Effector memory CD8-positive, alpha-beta T cell (primary cell): ENCODE measurements around the gene HIVEP3.

Source experiments
- ATAC-seq: fragments of 150-1000 bp; cut with Tn5 transposase; replicated peaks from 2 replicates; pipeline ENCODE4 v1.10.0; 2021; ENCODE audit warnings: mild to moderate bottlenecking, moderate library complexity
- DNase-seq, 3 experiments: peaks; one replicate each; pipeline ENCODE4 v3.0.0; 2021
- H3K27ac Mint-ChIP-seq, 2 donors: one replicate each; pipeline ENCODE4 v1.8.0; 2022; ENCODE audit warnings: mild to moderate bottlenecking in 2 of 2, mixed read lengths in 2 of 2, moderate library complexity in 2 of 2
- H3K27me3 Mint-ChIP-seq, 2 donors: one replicate each; pipeline ENCODE4 v1.8.0; 2022; ENCODE audit warnings: mixed read lengths in 2 of 2
- H3K36me3 Mint-ChIP-seq: one replicate; pipeline ENCODE4 v1.8.0; 2022; ENCODE audit warnings: mild to moderate bottlenecking, moderate library complexity, mixed read lengths; ENCODE audit not compliant: insufficient read depth
- H3K4me1 Mint-ChIP-seq, 2 donors: one replicate each; pipeline ENCODE4 v1.8.0; 2022; ENCODE audit warnings: low read depth in 2 of 2, mixed read lengths in 2 of 2
- H3K4me3 Mint-ChIP-seq, 2 donors: one replicate each; pipeline ENCODE4 v1.8.0; 2022; ENCODE audit warnings: mild to moderate bottlenecking in 2 of 2, mixed read lengths in 2 of 2, moderate library complexity in 2 of 2
- H3K9me3 Mint-ChIP-seq, 2 donors: one replicate each; pipeline ENCODE4 v1.8.0; 2022; ENCODE audit warnings: mixed read lengths in 2 of 2

Gene HIVEP3

DNA sequence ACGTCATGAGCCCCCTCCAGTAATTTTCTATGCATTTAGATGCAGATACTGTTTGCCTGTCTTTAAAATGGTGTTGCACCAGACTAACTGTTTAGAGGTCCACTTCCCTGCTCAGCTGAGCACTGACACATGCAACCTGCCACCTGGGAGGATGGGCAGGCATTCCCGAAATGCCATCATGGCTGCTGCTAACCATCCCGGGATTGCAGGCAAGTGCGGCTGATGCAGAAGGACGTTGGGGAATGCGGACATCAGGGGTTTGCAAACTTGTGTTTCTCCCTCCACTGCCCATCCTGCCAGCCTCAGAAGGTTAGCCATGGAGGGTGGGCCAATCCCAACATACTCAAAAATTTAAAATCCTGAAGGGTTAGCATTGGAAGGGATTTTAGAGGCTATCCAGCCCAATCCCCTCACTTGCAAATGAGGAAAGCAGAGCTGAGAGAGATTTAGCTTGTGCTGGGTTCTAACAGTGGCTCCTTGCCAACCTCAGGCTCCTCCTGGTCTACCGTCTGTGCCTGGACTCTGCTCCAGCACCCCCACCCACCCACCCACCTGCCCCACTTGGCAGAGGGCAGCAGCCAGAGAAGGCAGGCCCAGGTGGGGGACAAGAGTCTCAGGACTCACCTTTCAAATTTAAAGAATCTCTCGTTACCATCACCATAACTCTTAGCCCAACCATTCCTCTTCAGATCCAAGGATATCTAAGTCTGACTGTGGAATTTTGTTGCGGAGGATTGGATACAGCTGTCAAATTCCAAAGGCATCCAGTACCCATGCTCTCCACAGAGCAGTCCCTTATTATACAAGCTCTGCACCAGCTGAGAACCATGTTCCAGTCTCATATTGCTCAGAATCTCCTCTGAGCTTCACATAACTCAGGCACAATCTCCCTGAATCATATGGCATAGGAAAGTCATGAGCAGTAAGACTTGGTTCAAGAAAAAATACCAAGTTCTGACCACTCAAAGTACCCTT lies 34.2 kb downstream of the HIVEP3 start:
- Mint-ChIP-seq H3K27ac (no peak overlapping the region), H3K27me3 (no peaks in the 10 kb centered on the region), H3K9me3 (no peaks in the 10 kb centered on the region), H3K4me3 (no peak overlapping the region), H3K4me1 (peaks cover 23 to 33% of the 10 kb centered on the region in 2 donors), H3K36me3 (peaks cover 7% of the 10 kb centered on the region)
- ATAC-seq, result no peak
- DNase-seq, result no peak

DNA sequence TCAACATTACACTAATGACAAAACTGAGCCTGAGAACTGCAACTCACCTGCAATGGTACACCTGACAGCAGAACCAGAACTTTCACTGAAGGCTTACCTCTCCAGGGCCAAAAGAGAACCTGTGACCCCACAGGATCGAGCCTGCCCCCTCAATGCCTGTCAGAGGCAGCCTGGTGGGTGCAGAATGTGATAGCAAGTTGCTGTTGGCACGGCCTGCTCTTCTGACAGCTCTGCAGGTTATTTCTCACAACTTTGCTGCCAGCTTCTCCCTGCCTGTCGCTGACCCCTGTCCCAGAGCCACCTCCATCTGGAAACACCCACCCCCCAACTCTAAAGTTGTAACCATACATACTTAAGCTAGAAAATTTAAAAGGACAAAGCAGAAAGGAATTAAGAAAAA lies 35.2 kb downstream of the HIVEP3 start:
- Mint-ChIP-seq H3K9me3 (no peaks in the 10 kb centered on the region), H3K4me1 (peaks cover 14 to 28% of the 10 kb centered on the region in 2 donors), H3K27me3 (no peaks in the 10 kb centered on the region), H3K27ac (no peak overlapping the region), H3K4me3 (no peak overlapping the region), H3K36me3 (no peaks in the 10 kb centered on the region)
- DNase-seq, result no peak
- no peak for ATAC-seq

DNA sequence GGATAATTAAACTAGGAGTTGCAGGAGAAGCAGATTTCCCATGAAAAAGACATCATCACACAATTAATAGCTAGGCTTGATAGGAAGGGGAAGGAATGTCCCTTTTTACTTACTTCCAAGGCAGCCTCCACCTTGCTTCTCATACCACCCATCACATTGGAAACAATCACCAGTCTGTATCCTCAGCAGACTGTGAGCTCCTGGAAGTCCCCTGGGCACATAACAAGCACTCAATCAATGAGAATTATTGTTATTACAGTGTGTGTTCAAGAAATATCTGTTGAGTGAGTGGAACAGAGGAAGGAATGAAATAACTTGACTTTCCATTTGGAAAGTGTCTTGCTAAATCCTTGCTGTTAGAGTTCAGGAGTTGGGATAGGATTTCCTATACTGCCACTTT lies 36.2 kb downstream of the HIVEP3 start:
- Mint-ChIP-seq H3K4me3 (no peak overlapping the region), H3K36me3 (no peaks in the 10 kb centered on the region), H3K27me3 (no peaks in the 10 kb centered on the region), H3K9me3 (no peaks in the 10 kb centered on the region), H3K4me1 (peaks cover 12 to 23% of the 10 kb centered on the region in 2 donors), H3K27ac (no peak overlapping the region)
- ATAC-seq, result no peak
- DNase-seq, result no peak

DNA sequence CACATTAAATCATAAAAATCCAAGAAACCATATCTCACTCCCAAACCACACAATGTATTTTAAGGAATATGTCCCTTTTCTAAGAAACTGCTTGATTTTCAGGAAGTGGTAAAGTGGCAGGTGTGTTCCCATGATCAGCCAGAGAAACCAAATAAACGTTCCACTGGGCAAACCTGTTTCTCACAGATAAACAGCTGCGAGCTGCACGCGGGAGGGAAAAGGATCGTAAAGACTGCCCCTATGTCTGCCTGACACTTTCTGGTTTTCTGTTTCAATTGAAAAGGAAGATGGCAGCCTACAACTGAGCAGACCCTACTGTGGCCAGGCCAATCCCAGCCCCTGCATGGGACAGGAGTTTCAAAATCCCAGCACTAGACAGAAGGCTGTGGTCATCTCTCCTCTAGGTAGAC lies 36.6 kb downstream of the HIVEP3 start:
- ATAC-seq, result no peak
- H3K27ac Mint-ChIP-seq, result no peak overlapping the region

DNA sequence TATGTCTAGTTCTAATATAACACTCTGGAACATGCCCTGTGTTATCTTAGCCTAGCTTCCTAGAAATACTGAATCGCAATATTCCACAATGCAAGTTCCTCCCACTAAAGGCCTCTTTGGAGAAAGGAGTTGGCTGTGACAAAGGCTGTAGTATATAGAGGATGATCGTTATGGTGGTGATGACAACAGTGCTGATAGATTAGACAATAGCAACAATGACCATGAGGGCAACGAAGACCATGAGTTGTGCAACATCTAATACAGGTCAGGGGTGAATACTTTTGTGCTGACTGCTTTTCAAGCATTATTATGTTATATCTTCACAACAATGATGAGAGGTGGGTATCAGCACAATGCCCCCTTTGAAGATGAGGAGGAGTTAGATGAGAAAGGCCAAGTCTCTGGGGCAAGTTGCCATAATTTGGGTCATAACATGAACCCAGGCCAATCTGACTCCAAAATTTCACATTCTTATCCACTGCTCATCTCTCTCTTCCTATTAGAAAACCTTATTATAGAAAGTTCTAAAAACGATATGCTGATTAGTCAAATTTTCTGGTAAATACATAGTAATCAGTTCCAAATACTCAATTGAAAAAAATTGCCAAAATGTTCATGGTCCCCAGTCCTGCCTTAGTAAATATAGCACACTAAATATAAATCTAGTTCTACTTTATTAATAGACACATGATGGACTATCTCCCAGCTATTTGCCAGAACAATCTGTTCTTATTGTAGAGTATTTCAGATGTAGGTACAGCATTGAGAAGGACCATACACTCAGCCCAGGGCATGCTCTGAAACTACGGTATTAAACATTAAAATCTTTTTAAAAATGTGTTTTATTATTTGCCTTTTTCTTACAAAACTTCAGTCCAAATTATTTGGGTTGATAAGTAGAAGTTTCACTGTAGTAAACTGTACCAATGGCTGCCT lies 37.5 kb downstream of the HIVEP3 start:
- no peak overlapping the region for H3K4me3 Mint-ChIP-seq
- DNase-seq, result no peak
- ATAC-seq, result no peak
- peaks cover 15 to 33% of the 10 kb centered on the region in 2 donors for H3K4me1 Mint-ChIP-seq
- no peaks in the 10 kb centered on the region for H3K36me3 Mint-ChIP-seq
- no peak overlapping the region for H3K27ac Mint-ChIP-seq
- H3K27me3 Mint-ChIP-seq, result no peaks in the 10 kb centered on the region
- H3K9me3 Mint-ChIP-seq, result no peaks in the 10 kb centered on the region

More for the DNA sequence above, 36.6 kb downstream of the HIVEP3 start:
- H3K9me3 Mint-ChIP-seq, result no peaks in the 10 kb centered on the region
- DNase-seq, result no peak
- H3K27me3 Mint-ChIP-seq, result no peaks in the 10 kb centered on the region
- H3K4me3 Mint-ChIP-seq, result no peak overlapping the region
- H3K36me3 Mint-ChIP-seq, result no peaks in the 10 kb centered on the region
- peaks cover 14 to 27% of the 10 kb centered on the region in 2 donors for H3K4me1 Mint-ChIP-seq

DNA sequence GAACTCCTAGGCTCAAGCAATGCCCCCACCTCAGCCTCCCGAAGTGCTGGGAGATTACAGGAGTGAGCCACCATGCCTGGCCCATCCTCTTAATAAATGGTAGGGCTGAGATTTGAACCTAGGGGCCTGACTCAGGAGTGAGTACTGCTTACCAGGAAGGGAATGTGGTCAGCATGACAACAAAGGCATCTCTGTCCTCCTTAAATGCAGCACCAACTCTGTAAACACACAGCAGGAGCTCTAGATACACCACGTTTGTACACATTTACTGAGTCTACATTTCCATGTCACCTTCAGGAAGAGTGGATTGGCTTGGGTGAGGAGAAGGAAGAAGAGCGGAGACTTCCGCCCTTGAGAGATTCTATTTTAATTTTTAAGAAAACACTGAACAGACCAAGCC lies 38.5 kb downstream of the HIVEP3 start:
- no peaks in the 10 kb centered on the region for H3K9me3 Mint-ChIP-seq
- no peak for DNase-seq
- H3K27ac Mint-ChIP-seq, result no peak overlapping the region
- no peak overlapping the region for H3K4me3 Mint-ChIP-seq
- H3K27me3 Mint-ChIP-seq, result no peaks in the 10 kb centered on the region
- H3K4me1 Mint-ChIP-seq, result peaks cover 17 to 40% of the 10 kb centered on the region in 2 donors
- ATAC-seq, result no peak
- H3K36me3 Mint-ChIP-seq, result no peaks in the 10 kb centered on the region

DNA sequence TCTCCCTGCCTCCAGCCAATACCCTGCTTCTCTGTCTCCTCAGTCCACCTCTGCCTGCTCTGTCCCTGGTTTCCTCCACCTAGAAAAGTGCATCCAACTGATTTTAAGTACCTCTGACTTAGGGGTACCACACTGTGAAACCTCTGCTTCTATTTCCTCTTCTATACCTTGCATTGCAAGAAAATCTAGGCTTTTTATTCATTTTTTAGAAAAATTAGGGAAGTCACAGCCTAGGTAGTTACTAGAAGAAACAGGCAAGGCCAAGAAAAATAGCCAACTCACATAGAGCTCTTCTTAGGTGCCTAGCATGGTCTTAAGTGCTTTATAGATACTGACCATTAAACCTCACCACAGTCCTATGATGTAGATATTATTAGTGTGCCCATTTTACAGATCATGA lies 39.1 kb downstream of the HIVEP3 start:
- no peak overlapping the region for H3K27ac Mint-ChIP-seq
- peaks cover 20 to 42% of the 10 kb centered on the region in 2 donors for H3K4me1 Mint-ChIP-seq
- no peak overlapping the region for H3K4me3 Mint-ChIP-seq
- no peaks in the 10 kb centered on the region for H3K36me3 Mint-ChIP-seq
- H3K9me3 Mint-ChIP-seq, result no peaks in the 10 kb centered on the region
- DNase-seq (no peak), ATAC-seq (no peak)
- no peaks in the 10 kb centered on the region for H3K27me3 Mint-ChIP-seq

DNA sequence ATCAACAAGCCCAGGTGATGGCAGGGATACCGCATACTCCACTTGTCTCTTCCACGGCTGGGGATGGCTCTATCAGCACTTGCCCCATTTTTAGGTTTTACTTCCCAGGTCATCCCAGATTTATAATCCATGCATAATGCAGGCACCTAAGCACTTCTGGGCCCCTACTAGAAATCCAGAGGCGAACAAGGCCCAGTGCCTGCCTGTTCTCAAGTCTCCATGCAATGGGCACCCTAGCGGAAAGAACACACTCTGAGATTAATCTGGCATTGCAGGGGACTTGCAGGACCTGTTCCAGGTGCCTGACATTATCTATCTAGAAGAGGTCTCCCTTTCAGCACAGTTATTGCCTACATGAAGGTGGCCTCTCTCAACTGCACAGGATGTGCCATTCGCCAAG lies 39.8 kb downstream of the HIVEP3 start:
- Mint-ChIP-seq H3K4me1 (peaks cover 23 to 46% of the 10 kb centered on the region in 2 donors), H3K4me3 (no peak overlapping the region), H3K9me3 (no peaks in the 10 kb centered on the region), H3K27ac (no peak overlapping the region), H3K36me3 (no peaks in the 10 kb centered on the region), H3K27me3 (no peaks in the 10 kb centered on the region)
- DNase-seq (no peak), ATAC-seq (no peak)

DNA sequence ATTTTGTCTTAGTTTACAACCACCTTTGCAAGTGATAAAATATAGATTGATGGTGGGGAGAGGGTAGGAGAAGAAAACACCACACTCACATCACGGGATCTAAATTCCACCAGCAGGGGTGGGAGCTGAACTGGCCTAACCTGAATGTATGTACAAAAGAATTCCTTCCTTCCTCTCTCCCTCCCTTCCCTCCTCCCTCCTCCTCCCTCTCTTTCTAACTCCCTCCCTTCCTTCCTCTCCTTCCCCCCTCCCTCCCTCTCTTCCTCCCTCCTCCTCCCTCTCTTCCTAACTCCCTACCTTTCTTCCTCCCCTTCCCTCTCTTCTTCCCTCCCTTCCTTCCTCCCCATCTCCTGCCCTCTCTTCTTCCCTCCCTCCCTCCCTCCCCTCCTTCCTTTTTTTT lies 40.2 kb downstream of the HIVEP3 start:
- ATAC-seq (no peak), DNase-seq (no peak)
- Mint-ChIP-seq H3K36me3 (no peaks in the 10 kb centered on the region), H3K9me3 (no peaks in the 10 kb centered on the region), H3K27me3 (no peaks in the 10 kb centered on the region), H3K27ac (no peak overlapping the region), H3K4me1 (peaks cover 23 to 46% of the 10 kb centered on the region in 2 donors), H3K4me3 (no peak overlapping the region)

DNA sequence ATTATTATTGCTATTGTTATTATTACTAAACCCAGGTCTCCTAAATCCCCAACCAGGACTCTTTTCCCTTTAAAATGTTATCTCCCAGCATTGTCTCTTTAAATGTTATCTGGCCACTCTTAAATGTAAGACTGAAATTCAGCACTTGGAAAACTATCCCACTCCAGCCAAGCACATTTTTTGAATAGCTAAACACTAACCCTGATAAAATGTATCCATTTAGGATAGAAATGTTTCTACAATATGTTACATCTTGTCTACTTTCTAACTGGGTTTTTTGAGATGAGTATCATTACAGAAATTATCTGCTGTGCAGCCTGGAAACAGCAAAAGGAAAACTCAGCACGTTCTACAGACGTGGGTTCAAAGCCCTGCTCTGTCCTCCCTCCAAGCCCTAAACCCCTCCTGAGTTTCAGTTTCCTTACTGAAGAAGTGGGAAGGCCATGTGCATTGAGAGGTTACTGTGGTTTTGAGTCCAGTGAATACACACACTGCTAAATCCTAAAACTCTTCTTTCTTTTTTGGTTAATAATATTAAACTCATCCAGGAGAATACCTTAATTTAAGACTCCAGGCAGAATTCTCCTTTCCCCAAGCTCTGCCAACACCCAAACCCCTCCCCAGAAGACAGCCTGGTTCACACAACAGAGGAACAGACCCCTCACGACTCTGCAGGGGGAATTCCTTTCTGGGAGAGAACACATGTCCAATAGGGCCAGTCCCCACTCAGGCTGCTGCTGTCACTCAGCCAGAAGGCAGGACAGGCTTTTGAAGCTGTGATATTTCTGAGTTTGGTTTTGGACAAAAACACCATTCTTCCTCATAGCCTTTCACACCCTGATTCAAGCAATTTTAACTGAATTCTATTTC lies 41.9 kb downstream of the HIVEP3 start:
- peaks cover 15 to 40% of the 10 kb centered on the region in 2 donors for H3K4me1 Mint-ChIP-seq
- DNase-seq (no peak), ATAC-seq (no peak)

DNA sequence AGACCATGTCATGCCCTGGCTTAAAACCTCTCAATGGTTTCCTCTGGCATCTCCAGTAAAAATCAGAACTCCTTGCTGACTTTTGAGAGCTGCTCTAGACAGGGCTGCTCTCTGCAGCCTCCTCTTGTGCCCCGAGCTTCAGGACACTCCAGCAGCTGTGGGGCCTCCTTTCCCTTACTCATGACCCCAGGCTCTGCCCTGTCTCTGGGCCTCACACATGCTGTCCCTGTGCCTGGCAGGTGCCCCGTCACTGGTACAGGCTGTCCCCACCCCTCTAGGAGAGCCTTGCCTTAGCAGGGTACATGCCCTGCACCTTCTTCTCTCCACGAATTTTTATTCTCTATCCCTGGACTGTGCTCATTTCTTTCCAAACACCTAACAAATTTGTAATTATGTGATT lies 43.2 kb downstream of the HIVEP3 start:
- H3K9me3 Mint-ChIP-seq, result no peaks in the 10 kb centered on the region
- DNase-seq, result no peak
- no peak overlapping the region for H3K4me3 Mint-ChIP-seq
- no peaks in the 10 kb centered on the region for H3K27me3 Mint-ChIP-seq
- no peaks in the 10 kb centered on the region for H3K36me3 Mint-ChIP-seq
- H3K4me1 Mint-ChIP-seq, result peaks cover 15 to 39% of the 10 kb centered on the region in 2 donors
- H3K27ac Mint-ChIP-seq, result peak overlapping the region; percentile 53 to 76
- ATAC-seq, result no peak

More for the DNA sequence above, 41.9 kb downstream of the HIVEP3 start:
- no peaks in the 10 kb centered on the region for H3K9me3 Mint-ChIP-seq
- H3K27me3 Mint-ChIP-seq, result no peaks in the 10 kb centered on the region
- H3K27ac Mint-ChIP-seq, result peak overlapping the region in 1 of 2 donors; percentile 87
- no peak overlapping the region for H3K4me3 Mint-ChIP-seq
- no peaks in the 10 kb centered on the region for H3K36me3 Mint-ChIP-seq

DNA sequence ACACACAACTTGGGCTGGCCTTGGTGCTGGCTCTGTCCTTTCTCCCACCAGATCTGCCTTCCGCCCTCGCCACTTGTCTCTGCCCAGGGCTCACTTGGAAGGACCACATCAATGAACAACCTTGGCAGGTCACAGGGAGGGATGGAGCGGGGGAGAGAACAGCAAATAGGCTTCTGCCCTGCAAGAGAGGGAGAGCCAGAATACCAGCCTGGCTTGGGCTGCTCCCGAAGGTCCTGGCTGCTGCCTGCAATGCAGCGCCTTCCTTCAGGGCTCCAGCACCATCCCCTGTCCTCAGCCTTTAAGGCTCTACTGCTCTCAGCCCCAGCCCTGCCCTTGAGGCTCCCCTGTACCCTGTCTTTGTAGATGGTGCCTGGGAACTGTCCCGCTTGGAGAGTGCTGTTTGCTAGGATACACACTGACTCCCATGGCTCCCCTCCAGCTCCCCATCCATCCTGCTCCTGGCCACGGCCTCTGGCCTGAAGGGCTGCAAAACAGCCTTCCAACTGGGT lies 43.8 kb downstream of the HIVEP3 start:
- Mint-ChIP-seq H3K4me1 (peaks cover 14 to 34% of the 10 kb centered on the region in 2 donors), H3K27ac (peak overlapping the region; percentile 53 to 76), H3K4me3 (no peak overlapping the region), H3K9me3 (no peaks in the 10 kb centered on the region), H3K27me3 (no peaks in the 10 kb centered on the region), H3K36me3 (no peaks in the 10 kb centered on the region)
- ATAC-seq (no peak), DNase-seq (no peak)
